ENCODE measurements around the gene ZBTB5.

DNA sequence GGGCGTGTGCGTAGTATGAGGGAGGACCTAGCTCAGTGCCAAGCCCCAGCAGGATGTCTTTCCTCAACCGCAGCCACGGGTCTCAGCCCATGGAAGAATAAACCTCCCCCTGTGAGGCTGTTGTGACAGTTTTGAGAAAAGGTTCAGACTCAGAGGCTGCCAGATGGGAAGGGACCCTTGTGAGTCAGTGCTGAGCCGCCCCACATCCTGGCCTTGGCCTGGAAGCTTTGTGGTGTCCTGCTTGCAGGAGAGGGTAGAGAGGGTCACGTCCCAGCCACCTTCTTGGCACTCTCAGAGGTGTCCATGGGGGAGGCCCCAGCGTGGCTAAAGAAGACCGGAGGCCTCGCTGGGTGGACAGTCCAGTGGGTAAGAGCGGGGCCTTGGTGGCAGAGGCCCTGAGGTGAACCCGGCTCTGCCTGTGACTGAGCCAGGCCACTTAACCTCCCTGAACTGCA is 39.9 kb downstream of the ZBTB5 start:
- no peak for TF ChIP-seq MYC (CRISPR knock-in tag; IDR thresholded peaks at IDR 0.05; ENCODE audit: borderline replicate concordance)
- no peak for TF ChIP-seq ZNF275 (CRISPR knock-in tag; IDR thresholded peaks at IDR 0.05; ENCODE audit: borderline replicate concordance)
- no peak for TF ChIP-seq POLR2A (IDR thresholded peaks at IDR 0.05; ENCODE audit: insufficient read depth in 1 of 2, low read depth in 2 of 2, low read length in 2 of 2)

Measured in HepG2 (cell line).